Fibroblast of lung (primary cell): ENCODE measurements around the gene WWC1. TPM values are rescaled to one million over a fixed set of nuclear protein-coding genes. Genes with fewer than 3 reads are reported as not detected.

Experiments used
- DNase-seq, 2 donors: peaks; one replicate each; pipeline versions ENCODE4 v3.0.0 to v3.0.0-alpha.2; 2010; ENCODE audit warnings: low read depth in 2 of 2
- H2AFZ ChIP-seq: 2 replicates; pipeline ENCODE4 v1.5.1; 2012; ENCODE audit warnings: low read length, control low read depth, inconsistent platforms
- H3K27ac ChIP-seq: 2 replicates; pipeline ENCODE4 v1.5.1; 2011; ENCODE audit warnings: low read length, control low read depth; ENCODE audit not compliant: insufficient read depth
- H3K27me3 ChIP-seq: 2 replicates; pipeline ENCODE4 v1.5.1; 2011; ENCODE audit warnings: mild to moderate bottlenecking, low read length; ENCODE audit not compliant: control insufficient read depth, insufficient read depth
- H3K36me3 ChIP-seq: 2 replicates; pipeline ENCODE4 v1.5.1; 2011; ENCODE audit warnings: low read length; ENCODE audit not compliant: control insufficient read depth, insufficient read depth
- H3K4me1 ChIP-seq: 2 replicates; pipeline ENCODE4 v1.5.1; 2011; ENCODE audit warnings: low read length; ENCODE audit not compliant: control insufficient read depth, insufficient read depth; ENCODE audit errors: extremely low read depth
- H3K4me2 ChIP-seq: 2 replicates; pipeline ENCODE4 v1.5.1; 2011; ENCODE audit warnings: low read length, control low read depth; ENCODE audit not compliant: insufficient read depth; ENCODE audit errors: extremely low read depth
- H3K4me3 ChIP-seq, 4 experiments: fragments of 200-600 bp in 1 of 4; sonication (generic) in 1 of 4; replicated peaks in 1 of 4; 2 replicates each; pipeline ENCODE4 v1.5.1; 2011 to 2016; ENCODE audit warnings: low read length in 4 of 4, low read depth in 3 of 4, mild to moderate bottlenecking in 3 of 4, control low read depth in 2 of 4, inconsistent platforms in 1 of 4, mixed read lengths in 1 of 4; ENCODE audit not compliant: insufficient read depth in 1 of 4; ENCODE audit errors: control extremely low read depth in 1 of 4
- H3K79me2 ChIP-seq: 2 replicates; pipeline ENCODE4 v1.5.1; 2012; ENCODE audit warnings: mild to moderate bottlenecking, low read length, inconsistent platforms; ENCODE audit not compliant: control insufficient read depth, insufficient read depth
- H3K9ac ChIP-seq: 2 replicates; pipeline ENCODE4 v1.5.1; 2011; ENCODE audit warnings: mild to moderate bottlenecking, low read length, control low read depth; ENCODE audit not compliant: insufficient read depth
- H3K9me3 ChIP-seq: 2 replicates; pipeline ENCODE4 v1.5.1; 2012; ENCODE audit warnings: low read depth, low read length; ENCODE audit not compliant: control insufficient read depth, insufficient read depth
- H4K20me1 ChIP-seq: 2 replicates; pipeline ENCODE4 v1.5.1; 2011; ENCODE audit warnings: low read length; ENCODE audit not compliant: control insufficient read depth, insufficient read depth; ENCODE audit errors: extremely low read depth
- CTCF ChIP-seq, 2 donors: IDR thresholded peaks in 1 of 2; conservative IDR thresholded peaks in 1 of 2; 1 replicate in 1 of 2; 2 replicates in 1 of 2; pipeline ENCODE4 v1.5.1; 2011 to 2012; ENCODE audit warnings: low read length in 2 of 2, control low read depth in 1 of 2, inconsistent platforms in 1 of 2, low read depth in 1 of 2, mild to moderate bottlenecking in 1 of 2
- EZH2 ChIP-seq: IDR thresholded peaks from 2 replicates; pipeline ENCODE4 v1.5.1; 2012; ENCODE audit warnings: low read length, control low read depth, mild to moderate bottlenecking; ENCODE audit errors: missing control alignments
- polyA plus RNA-seq, 2 donors: library from polyadenylated mRNA; depleted of rRNA in 1 of 2; stranded (reverse) in 1 of 2; unstranded in 1 of 2; fragments of >200 nt; gene quantifications; 2 replicates each; pipeline ENCODE4 v1.2.1, GENCODE V29; 2011 to 2012; ENCODE audit warnings: missing spikeins in 1 of 2
- total RNA-seq: library from RNA; depleted of rRNA; stranded (reverse); fragments of >200 nt; gene quantifications from 2 replicates; pipeline ENCODE4 v1.2.1, GENCODE V29; 2014

WWC1 gene
- total and polyA plus RNA-seq, 2 donors (not counting 1 experiment from before 2014, with no cell fraction given), result 2.5 to 3.2 TPM

- Histone ChIP-seq H2AFZ (no peak overlapping the region), H3K79me2 (no peaks in the 10 kb centered on the region), H3K4me2 (no peak overlapping the region), H4K20me1 (no peaks in the 10 kb centered on the region), H3K4me3 (no peak overlapping the region), H3K4me1 (peaks cover 12% of the 10 kb centered on the region), H3K27me3 (no peaks in the 10 kb centered on the region), H3K36me3 (peaks cover 1% of the 10 kb centered on the region), H3K27ac (no peak overlapping the region), H3K9me3 (no peaks in the 10 kb centered on the region), H3K9ac (no peak overlapping the region)
- no peak for TF ChIP-seq EZH2
- no peak for TF ChIP-seq CTCF (conservative IDR thresholded peaks at IDR 0.05 in 1 of 2, IDR thresholded peaks at IDR 0.05 in 1 of 2; ENCODE audit: low read depth in 1 of 2, low read length in 2 of 2)
- peak in 1 of 2 donors; percentile 44 for DNase-seq
Measured at GRCh38 chr5:168407211-168407610, 115.8 kb downstream of the WWC1 start.

- Histone ChIP-seq H2AFZ (peak overlapping the region; percentile 53), H3K9ac (no peak overlapping the region), H3K27ac (peak overlapping the region; percentile 51), H3K36me3 (peaks cover 1% of the 10 kb centered on the region), H3K4me1 (peaks cover 11% of the 10 kb centered on the region), H3K4me2 (peak overlapping the region; percentile 76), H3K79me2 (no peaks in the 10 kb centered on the region), H4K20me1 (no peaks in the 10 kb centered on the region), H3K9me3 (no peaks in the 10 kb centered on the region), H3K4me3 (peak overlapping the region in 1 of 4 experiments; percentile 4), H3K27me3 (no peaks in the 10 kb centered on the region)
- no peak for TF ChIP-seq CTCF (conservative IDR thresholded peaks at IDR 0.05 in 1 of 2, IDR thresholded peaks at IDR 0.05 in 1 of 2; ENCODE audit: low read depth in 1 of 2, low read length in 2 of 2)
- TF ChIP-seq EZH2, result no peak
- DNase-seq, result peak; percentile 10 to 49
Measured at GRCh38 chr5:168408561-168409305, 117.3 kb downstream of the WWC1 start.

- peak overlapping the region in 1 of 4 experiments; percentile 4 for H3K4me3 ChIP-seq
- H4K20me1 ChIP-seq, result no peaks in the 10 kb centered on the region
- H2AFZ ChIP-seq, result peak overlapping the region; percentile 53
- no peaks in the 10 kb centered on the region for H3K79me2 ChIP-seq
- H3K27me3 ChIP-seq, result no peaks in the 10 kb centered on the region
- peaks cover 9% of the 10 kb centered on the region for H3K4me1 ChIP-seq
- H3K4me2 ChIP-seq, result peak overlapping the region; percentile 76
- no peaks in the 10 kb centered on the region for H3K9me3 ChIP-seq
- peaks cover 1% of the 10 kb centered on the region for H3K36me3 ChIP-seq
- TF ChIP-seq CTCF (conservative IDR thresholded peaks at IDR 0.05 in 1 of 2, IDR thresholded peaks at IDR 0.05 in 1 of 2; ENCODE audit: low read depth in 1 of 2, low read length in 2 of 2) (no peak), EZH2 (no peak)
- peak; percentile 54 to 91 for DNase-seq
- H3K27ac ChIP-seq, result peak overlapping the region; percentile 51
- no peak overlapping the region for H3K9ac ChIP-seq
Measured at GRCh38 chr5:168409591-168410458, 118.4 kb downstream of the WWC1 start.
